RWPE2 (cell line): ENCODE data around the gene ANKLE2.
"Not testable (repeated sequence)": the region's sequence is repeated elsewhere in the genome, so short reads cannot be mapped to it uniquely, and the experiment has no call there.

Experiments used
- ATAC-seq: fragments of 200-7000 bp; cut with Tn5 transposase; 3 replicates; pipeline ENCODE4 v1.9.1; 2021; ENCODE audit warnings: low read depth
- DNase-seq: peaks from one replicate; pipeline ENCODE4 v3.0.0-alpha.2; 2020; ENCODE audit warnings: low spot score
- H3K27ac ChIP-seq: fragments of 450-650 bp; 2 replicates; pipeline ENCODE4 v1.5.1; 2017; ENCODE audit warnings: mild to moderate bottlenecking; ENCODE audit not compliant: poor library complexity, severe bottlenecking
- H3K27me3 ChIP-seq: fragments of 250-450 bp; sonication (Bioruptor Pico); 2 replicates; pipeline ENCODE4 v1.5.1; 2021; ENCODE audit warnings: mild to moderate bottlenecking, moderate library complexity; ENCODE audit not compliant: insufficient read depth, poor library complexity, severe bottlenecking
- H3K36me3 ChIP-seq: fragments of 250-450 bp; sonication (Bioruptor Pico); 2 replicates; pipeline ENCODE4 v1.5.1; 2020; ENCODE audit warnings: low read depth, mild to moderate bottlenecking, moderate library complexity
- H3K4me1 ChIP-seq: fragments of 250-450 bp; sonication (Bioruptor Pico); 2 replicates; pipeline ENCODE4 v1.5.1; 2021; ENCODE audit warnings: mild to moderate bottlenecking, moderate library complexity; ENCODE audit not compliant: insufficient read depth, poor library complexity, severe bottlenecking
- H3K4me3 ChIP-seq: fragments of 250-450 bp; sonication (Bioruptor Pico); 2 replicates; pipeline ENCODE4 v1.5.1; 2021; ENCODE audit warnings: mild to moderate bottlenecking, moderate library complexity; ENCODE audit not compliant: severe bottlenecking
- H3K9me3 ChIP-seq: fragments of 250-450 bp; sonication (Bioruptor Pico); 2 replicates; pipeline ENCODE4 v1.5.1; 2021; ENCODE audit warnings: mild to moderate bottlenecking, moderate library complexity; ENCODE audit not compliant: severe bottlenecking
- CTCF ChIP-seq: fragments of 450-650 bp; IDR thresholded peaks from one replicate; pipeline ENCODE4 v1.5.1; 2017; ENCODE audit warnings: mild to moderate bottlenecking, moderate library complexity; ENCODE audit not compliant: poor library complexity, severe bottlenecking

ANKLE2 gene

GRCh38 chr12:132777614-132778013, 16.0 kb upstream of the ANKLE2 start:
- Histone ChIP-seq H3K27ac (no peak overlapping the region), H3K4me3 (no peak overlapping the region), H3K36me3 (peaks cover 78% of the 10 kb centered on the region), H3K9me3 (no peaks in the 10 kb centered on the region), H3K4me1 (no peaks in the 10 kb centered on the region), H3K27me3 (no peaks in the 10 kb centered on the region)
- DNase-seq, result no peak
- TF ChIP-seq CTCF, result no peak
- no peak for ATAC-seq

DNA sequence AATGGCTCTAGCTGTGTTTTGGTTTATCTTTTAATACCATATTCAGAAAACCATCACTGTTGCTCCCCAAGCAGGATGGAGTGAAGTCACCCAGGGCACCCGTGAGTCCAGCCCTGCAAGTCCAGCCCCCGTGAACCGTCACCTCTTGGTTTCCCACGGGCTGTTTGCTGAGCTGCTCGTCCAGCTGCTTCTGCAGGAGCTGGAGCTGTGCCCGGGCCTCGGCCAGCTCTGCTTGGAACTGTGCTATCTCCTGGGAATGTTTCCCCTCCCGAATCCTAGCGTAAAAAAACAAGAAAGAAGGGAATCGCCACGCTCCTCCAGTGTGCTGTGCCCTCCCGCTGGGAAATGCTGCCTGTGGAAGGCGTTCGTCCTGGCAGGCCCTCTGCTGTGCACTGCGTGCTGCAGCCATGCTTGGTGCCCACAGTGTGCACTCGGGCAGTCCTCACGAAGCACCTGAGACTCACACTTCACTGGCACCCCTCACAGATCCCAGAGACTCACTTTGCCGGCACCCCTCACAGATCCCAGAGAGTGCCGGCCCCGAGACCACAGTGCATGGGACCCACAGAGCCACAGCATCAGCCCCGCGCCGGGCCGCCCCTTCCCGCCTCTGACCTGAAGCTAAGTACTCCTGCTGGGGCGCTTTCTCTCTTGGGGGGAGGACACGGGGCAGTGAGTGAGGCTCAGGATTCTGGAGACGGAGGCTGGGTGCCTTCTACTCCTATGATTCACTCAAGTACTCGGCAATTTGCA, 15.4 kb upstream of the ANKLE2 start:
- Histone ChIP-seq H3K4me3 (no peak overlapping the region), H3K4me1 (no peaks in the 10 kb centered on the region), H3K9me3 (no peaks in the 10 kb centered on the region), H3K27me3 (no peaks in the 10 kb centered on the region), H3K36me3 (peaks cover 77% of the 10 kb centered on the region), H3K27ac (no peak overlapping the region)
- no peak for TF ChIP-seq CTCF
- DNase-seq (no peak), ATAC-seq (no peak)

DNA sequence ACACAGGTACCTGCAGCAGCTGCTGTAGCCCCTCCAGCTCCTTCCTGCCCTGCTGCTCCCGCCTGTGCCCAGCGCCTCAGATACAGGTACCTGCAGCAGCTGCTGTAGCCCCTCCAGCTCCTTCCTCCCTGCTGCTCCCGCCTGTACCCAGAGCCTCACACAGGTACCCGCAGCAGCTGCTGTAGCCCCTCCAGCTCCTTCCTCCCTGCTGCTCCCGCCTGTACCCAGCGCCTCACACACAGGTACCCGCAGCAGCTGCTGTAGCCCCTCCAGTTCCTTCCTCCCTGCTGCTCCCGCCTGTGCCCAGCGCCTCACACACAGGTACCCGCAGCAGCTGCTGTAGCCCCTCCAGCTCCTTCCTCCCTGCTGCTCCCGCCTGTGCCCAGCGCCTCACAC, 14.6 kb upstream of the ANKLE2 start:
- ATAC-seq, H3K4me3 ChIP-seq, DNase-seq, H3K9me3 ChIP-seq, H3K27me3 ChIP-seq, H3K27ac ChIP-seq, H3K4me1 ChIP-seq: not testable (repeated sequence)
- peaks cover 77% of the 10 kb centered on the region for H3K36me3 ChIP-seq

- Histone ChIP-seq H3K4me1 (no peaks in the 10 kb centered on the region), H3K9me3 (no peaks in the 10 kb centered on the region), H3K4me3 (no peak overlapping the region), H3K27me3 (no peaks in the 10 kb centered on the region), H3K36me3 (peaks cover 79% of the 10 kb centered on the region), H3K27ac (no peak overlapping the region)
- TF ChIP-seq CTCF, result no peak
- DNase-seq (no peak), ATAC-seq (no peak)
Observed at GRCh38 chr12:132775502-132776229, 14.0 kb upstream of the ANKLE2 start.

- no peak for TF ChIP-seq CTCF
- Histone ChIP-seq H3K27ac (no peak overlapping the region), H3K9me3 (no peaks in the 10 kb centered on the region), H3K4me3 (no peak overlapping the region), H3K4me1 (no peaks in the 10 kb centered on the region), H3K27me3 (no peaks in the 10 kb centered on the region), H3K36me3 (peaks cover 77% of the 10 kb centered on the region)
- ATAC-seq, result no peak
- DNase-seq, result no peak
Observed at GRCh38 chr12:132774646-132775275, 13.1 kb upstream of the ANKLE2 start.
